GM12874 (cell line): Measurements from ENCODE around the gene IPO9.

Source experiments
- CTCF ChIP-seq: IDR thresholded peaks from 2 replicates; pipeline ENCODE4 v1.5.1; 2011; ENCODE audit warnings: low read depth, mild to moderate bottlenecking, control low read depth, low read length, moderate library complexity; ENCODE audit not compliant: insufficient read depth

Gene IPO9

GRCh38 chr1:201809876-201810275 is 19.1 kb upstream of the IPO9 start:
- no peak for TF ChIP-seq CTCF

DNA sequence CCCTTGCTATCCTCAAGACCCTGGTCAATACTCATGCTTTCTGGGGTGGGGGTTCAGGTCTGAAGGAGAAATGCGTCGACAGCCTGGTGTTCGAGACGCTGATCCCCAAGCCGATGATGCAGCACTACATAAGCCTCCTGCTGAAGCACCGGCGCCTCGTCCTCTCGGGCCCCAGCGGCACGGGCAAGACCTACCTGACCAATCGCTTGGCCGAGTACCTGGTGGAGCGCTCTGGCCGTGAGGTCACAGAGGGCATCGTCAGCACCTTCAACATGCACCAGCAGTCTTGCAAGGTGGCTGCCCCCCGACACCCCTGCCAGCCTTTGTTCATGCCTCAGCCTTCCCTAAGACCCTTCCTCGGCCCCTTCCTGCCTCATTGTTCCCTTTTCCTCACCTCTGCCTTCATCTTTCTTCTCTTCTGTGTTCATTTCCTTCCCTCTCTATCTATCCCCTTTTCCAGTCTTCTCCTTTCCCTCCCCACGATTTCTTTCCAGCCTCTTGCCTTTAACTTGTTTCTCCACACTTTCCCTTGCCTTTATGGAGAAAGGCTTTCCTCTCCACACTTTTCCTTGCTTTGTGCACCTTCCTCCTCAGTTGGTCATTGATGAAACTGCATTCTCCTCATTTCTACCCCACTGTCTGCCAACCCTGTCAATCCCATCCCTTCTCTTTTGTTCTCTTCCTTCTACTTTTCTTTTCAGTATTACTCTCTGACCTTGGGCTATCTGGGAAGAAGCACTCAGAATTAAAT is 18.3 kb upstream of the IPO9 start:
- no peak for TF ChIP-seq CTCF

DNA sequence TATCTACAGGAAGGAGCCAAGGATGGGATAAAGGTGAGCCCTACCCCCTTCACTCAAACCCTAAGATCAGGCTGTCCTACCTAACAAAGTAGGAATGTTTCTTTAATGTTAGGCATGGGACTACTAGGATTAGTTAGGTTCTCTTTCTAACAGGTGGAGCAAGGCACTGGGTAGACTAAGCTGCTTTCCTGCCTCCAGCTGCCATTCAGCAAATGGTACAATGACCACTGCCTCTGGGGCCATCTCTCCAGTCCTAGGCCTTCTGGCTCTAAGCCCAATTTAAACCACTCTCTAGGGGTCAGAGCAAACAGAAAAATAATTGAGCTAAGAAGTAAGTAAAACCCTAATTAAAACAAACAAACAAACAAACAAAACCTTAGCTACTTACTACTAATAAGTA is 15.7 kb upstream of the IPO9 start:
- no peak for TF ChIP-seq CTCF

- TF ChIP-seq CTCF = no peak
Observed at GRCh38 chr1:201816309-201816854, 12.6 kb upstream of the IPO9 start.

- TF ChIP-seq CTCF = no peak
Observed at GRCh38 chr1:201818971-201819750, 9.8 kb upstream of the IPO9 start.

- TF ChIP-seq CTCF = no peak
Observed at GRCh38 chr1:201820413-201820812, 8.5 kb upstream of the IPO9 start.

DNA sequence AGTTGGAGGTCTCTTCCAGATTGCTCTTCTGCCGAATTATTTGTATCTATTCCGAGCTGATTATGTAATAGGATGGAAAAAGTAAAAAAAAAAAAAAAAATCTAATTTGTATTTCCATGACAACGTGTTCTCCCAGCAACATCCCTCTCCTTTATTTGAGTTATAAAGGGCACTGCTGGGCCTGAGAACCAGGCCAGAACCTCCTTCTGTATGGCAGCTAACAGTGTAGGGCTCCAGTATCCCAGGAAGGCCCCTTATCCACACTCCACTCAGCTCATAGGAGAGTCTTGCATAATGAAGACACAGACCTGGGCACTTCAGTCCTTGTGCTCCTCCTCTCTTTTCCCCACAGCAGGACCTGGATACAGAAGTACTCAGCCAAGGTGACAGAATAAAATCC is 3.7 kb upstream of the IPO9 start:
- no peak for TF ChIP-seq CTCF
